ENCODE results near the gene CDKAL1. TPM values are rescaled to one million over a fixed set of nuclear protein-coding genes. Genes with fewer than 3 reads are reported as not detected.

The CDKAL1 gene
- total RNA-seq, 4 donors from 2014 or later = 13.5 to 21.2 (median 17.3) TPM

DNA sequence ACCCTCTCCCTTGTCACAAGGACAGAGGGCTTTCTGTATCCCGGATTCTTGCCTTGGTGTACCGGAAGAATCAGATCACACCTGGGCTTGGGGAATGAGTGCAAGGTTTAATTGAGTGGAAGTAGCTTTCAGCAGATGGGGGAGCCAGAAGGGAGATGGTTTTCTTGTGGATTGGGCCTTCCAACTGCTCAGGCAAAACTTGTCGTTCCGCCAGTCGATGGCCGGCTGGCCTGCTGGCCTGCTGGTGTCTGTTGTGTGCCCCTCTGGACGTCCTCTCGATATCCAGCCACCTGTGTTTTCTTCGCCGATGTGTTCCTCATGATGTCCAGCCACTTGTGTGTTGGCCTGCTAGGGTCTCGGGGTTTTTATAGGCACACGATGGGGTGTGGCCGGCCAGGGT, 168.1 kb downstream of the CDKAL1 start:
- no peaks in the 10 kb centered on the region for H3K36me3 ChIP-seq
- no peak overlapping the region for H3K27ac ChIP-seq
- H3K27me3 ChIP-seq = no peaks in the 10 kb centered on the region
- DNase-seq (ENCODE audit: low spot score in 2 of 2) = no peak
- TF ChIP-seq EP300 (IDR thresholded peaks at IDR 0.05) (no peak), POLR2A (IDR thresholded peaks at IDR 0.05) (no peak)
- TF ChIP-seq, protein P1, sequence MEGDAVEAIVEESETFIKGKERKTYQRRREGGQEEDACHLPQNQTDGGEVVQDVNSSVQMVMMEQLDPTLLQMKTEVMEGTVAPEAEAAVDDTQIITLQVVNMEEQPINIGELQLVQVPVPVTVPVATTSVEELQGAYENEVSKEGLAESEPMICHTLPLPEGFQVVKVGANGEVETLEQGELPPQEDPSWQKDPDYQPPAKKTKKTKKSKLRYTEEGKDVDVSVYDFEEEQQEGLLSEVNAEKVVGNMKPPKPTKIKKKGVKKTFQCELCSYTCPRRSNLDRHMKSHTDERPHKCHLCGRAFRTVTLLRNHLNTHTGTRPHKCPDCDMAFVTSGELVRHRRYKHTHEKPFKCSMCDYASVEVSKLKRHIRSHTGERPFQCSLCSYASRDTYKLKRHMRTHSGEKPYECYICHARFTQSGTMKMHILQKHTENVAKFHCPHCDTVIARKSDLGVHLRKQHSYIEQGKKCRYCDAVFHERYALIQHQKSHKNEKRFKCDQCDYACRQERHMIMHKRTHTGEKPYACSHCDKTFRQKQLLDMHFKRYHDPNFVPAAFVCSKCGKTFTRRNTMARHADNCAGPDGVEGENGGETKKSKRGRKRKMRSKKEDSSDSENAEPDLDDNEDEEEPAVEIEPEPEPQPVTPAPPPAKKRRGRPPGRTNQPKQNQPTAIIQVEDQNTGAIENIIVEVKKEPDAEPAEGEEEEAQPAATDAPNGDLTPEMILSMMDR (IDR thresholded peaks at IDR 0.05) = no peak
- WGBS, 2 donors = 95 to 97% methylated on average over 13 of the region's 13 CpGs
- peaks cover 0 to 5% (median 0%) of the 10 kb centered on the region in 4 donors for H3K4me1 ChIP-seq
- no peaks in the 10 kb centered on the region for H3K9me3 ChIP-seq
- H3K4me3 ChIP-seq = no peak overlapping the region

GRCh38 chr6:20703049-20703448, 168.8 kb downstream of the CDKAL1 start:
- Histone ChIP-seq H3K36me3 (no peaks in the 10 kb centered on the region), H3K27ac (no peak overlapping the region), H3K27me3 (no peaks in the 10 kb centered on the region), H3K9me3 (no peaks in the 10 kb centered on the region), H3K4me3 (no peak overlapping the region), H3K4me1 (peaks cover 0 to 5% (median 0%) of the 10 kb centered on the region in 4 donors)
- 65 to 74% methylated on average over 3 of the region's 3 CpGs for WGBS, 2 donors
- DNase-seq (ENCODE audit: low spot score in 2 of 2) = no peak
- TF ChIP-seq POLR2A (IDR thresholded peaks at IDR 0.05) (no peak), EP300 (IDR thresholded peaks at IDR 0.05) (no peak)
- TF ChIP-seq, protein P1 (IDR thresholded peaks at IDR 0.05) = no peak

GRCh38 chr6:20704325-20705025, 170.2 kb downstream of the CDKAL1 start:
- Histone ChIP-seq H3K4me3 (no peak overlapping the region), H3K9me3 (no peaks in the 10 kb centered on the region), H3K27me3 (no peaks in the 10 kb centered on the region), H3K27ac (no peak overlapping the region), H3K4me1 (peaks cover 0 to 5% (median 0%) of the 10 kb centered on the region in 4 donors), H3K36me3 (no peaks in the 10 kb centered on the region)
- no peak for DNase-seq (ENCODE audit: low spot score in 2 of 2)
- no peak for TF ChIP-seq POLR2A (IDR thresholded peaks at IDR 0.05)
- TF ChIP-seq, protein P1 (IDR thresholded peaks at IDR 0.05) = no peak
- WGBS, 2 donors = 82 to 88% methylated on average over 2 of the region's 2 CpGs

- Histone ChIP-seq H3K27ac (no peak overlapping the region), H3K27me3 (no peaks in the 10 kb centered on the region), H3K4me1 (peaks cover 0 to 5% (median 0%) of the 10 kb centered on the region in 4 donors), H3K9me3 (no peaks in the 10 kb centered on the region), H3K4me3 (no peak overlapping the region), H3K36me3 (no peaks in the 10 kb centered on the region)
- 77 to 100% methylated on average over 5 of the region's 5 CpGs for WGBS, 2 donors
- TF ChIP-seq POLR2A (IDR thresholded peaks at IDR 0.05) (no peak), EP300 (IDR thresholded peaks at IDR 0.05) (no peak)
- TF ChIP-seq, protein P1 (IDR thresholded peaks at IDR 0.05) = no peak
- no peak for DNase-seq (ENCODE audit: low spot score in 2 of 2)
Measured at GRCh38 chr6:20705741-20706140, 171.5 kb downstream of the CDKAL1 start.

GRCh38 chr6:20706238-20706938, 172.1 kb downstream of the CDKAL1 start:
- no peaks in the 10 kb centered on the region for H3K36me3 ChIP-seq
- no peaks in the 10 kb centered on the region for H3K9me3 ChIP-seq
- H3K27ac ChIP-seq = no peak overlapping the region
- WGBS, 2 donors = 97% methylated on average over 1 of the region's 1 CpG
- H3K4me3 ChIP-seq = no peak overlapping the region
- TF ChIP-seq, protein P1 (IDR thresholded peaks at IDR 0.05) = no peak
- TF ChIP-seq EP300 (IDR thresholded peaks at IDR 0.05) (no peak), POLR2A (IDR thresholded peaks at IDR 0.05) (no peak)
- no peaks in the 10 kb centered on the region for H3K27me3 ChIP-seq
- peaks cover 0 to 5% (median 0%) of the 10 kb centered on the region in 4 donors for H3K4me1 ChIP-seq
- no peak for DNase-seq (ENCODE audit: low spot score in 2 of 2)

All from tibial nerve (tissue), 4 donors.